Osteocyte (in vitro differentiated cells): ENCODE data around the gene PHACTR2. TPM values are rescaled to one million over a fixed set of nuclear protein-coding genes. Genes with fewer than 3 reads are reported as not detected.

Source experiments
- DNase-seq: peaks from one replicate; pipeline ENCODE4 v3.0.0; 2021; ENCODE audit warnings: mixed read lengths; ENCODE audit not compliant: unreplicated experiment; ENCODE audit errors: extremely low spot score
- H3K27ac Mint-ChIP-seq: one replicate; pipeline ENCODE4 v1.8.0; 2021; ENCODE audit warnings: mild to moderate bottlenecking, mixed read lengths; ENCODE audit not compliant: unreplicated experiment
- H3K27me3 Mint-ChIP-seq: one replicate; pipeline ENCODE4 v1.8.0; 2021; ENCODE audit warnings: mixed read lengths; ENCODE audit not compliant: unreplicated experiment
- H3K36me3 Mint-ChIP-seq: one replicate; pipeline ENCODE4 v1.8.0; 2021; ENCODE audit warnings: mixed read lengths; ENCODE audit not compliant: unreplicated experiment
- H3K4me1 Mint-ChIP-seq: one replicate; pipeline ENCODE4 v1.8.0; 2021; ENCODE audit warnings: mixed read lengths; ENCODE audit not compliant: unreplicated experiment
- H3K4me3 Mint-ChIP-seq: one replicate; pipeline ENCODE4 v1.8.0; 2021; ENCODE audit warnings: mild to moderate bottlenecking, moderate library complexity, mixed read lengths; ENCODE audit not compliant: unreplicated experiment
- H3K9me3 Mint-ChIP-seq: one replicate; pipeline ENCODE4 v1.8.0; 2021; ENCODE audit warnings: mixed read lengths; ENCODE audit not compliant: unreplicated experiment
- total RNA-seq: library from RNA; stranded (reverse); gene quantifications from 2 replicates; pipeline ENCODE4 v1.2.1, GENCODE V29; 2021
- TF ChIP-seq, protein P1 (sequence below): fragments of 200-600 bp; sonication (generic); IDR thresholded peaks from 2 replicates; pipeline ENCODE4 v1.5.0; 2021; ENCODE audit warnings: antibody characterized with exemption, mild to moderate bottlenecking, moderate library complexity

PHACTR2 gene
- total RNA-seq, 1 donor from 2014 or later = 312 TPM

DNA sequence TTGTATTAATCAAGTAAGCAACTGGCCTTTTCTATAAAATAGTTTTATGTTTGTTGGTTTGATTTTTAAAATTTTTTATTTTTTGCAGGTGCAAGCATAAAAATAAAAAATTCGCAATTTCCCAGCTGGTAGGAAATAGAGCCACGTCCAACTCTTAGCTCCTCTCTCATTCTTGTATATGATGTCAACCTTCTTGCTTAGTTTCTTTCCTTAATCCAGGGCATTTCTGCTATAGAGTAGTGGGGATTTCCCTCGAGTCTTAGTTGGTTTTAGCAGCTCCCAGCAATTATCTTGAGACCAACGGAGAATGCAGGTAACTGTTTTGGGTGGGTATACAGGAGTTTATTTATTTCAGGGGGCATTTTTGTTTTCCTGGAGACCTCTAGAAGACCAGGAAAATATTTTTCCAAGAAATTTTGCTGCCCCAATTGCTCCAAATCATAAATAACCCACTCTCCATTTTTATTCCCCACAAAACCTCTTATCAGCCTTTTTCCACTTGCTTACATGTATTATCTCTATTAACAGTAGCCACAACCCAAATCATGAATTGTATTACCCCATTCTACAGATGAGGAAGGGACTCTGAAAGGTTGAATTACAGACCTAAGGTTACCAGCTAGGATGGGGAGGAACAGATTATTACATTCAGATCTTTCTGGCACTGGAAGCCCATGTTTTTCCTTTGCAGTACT, 18.4 kb downstream of the PHACTR2 start:
- TF ChIP-seq, protein P1, sequence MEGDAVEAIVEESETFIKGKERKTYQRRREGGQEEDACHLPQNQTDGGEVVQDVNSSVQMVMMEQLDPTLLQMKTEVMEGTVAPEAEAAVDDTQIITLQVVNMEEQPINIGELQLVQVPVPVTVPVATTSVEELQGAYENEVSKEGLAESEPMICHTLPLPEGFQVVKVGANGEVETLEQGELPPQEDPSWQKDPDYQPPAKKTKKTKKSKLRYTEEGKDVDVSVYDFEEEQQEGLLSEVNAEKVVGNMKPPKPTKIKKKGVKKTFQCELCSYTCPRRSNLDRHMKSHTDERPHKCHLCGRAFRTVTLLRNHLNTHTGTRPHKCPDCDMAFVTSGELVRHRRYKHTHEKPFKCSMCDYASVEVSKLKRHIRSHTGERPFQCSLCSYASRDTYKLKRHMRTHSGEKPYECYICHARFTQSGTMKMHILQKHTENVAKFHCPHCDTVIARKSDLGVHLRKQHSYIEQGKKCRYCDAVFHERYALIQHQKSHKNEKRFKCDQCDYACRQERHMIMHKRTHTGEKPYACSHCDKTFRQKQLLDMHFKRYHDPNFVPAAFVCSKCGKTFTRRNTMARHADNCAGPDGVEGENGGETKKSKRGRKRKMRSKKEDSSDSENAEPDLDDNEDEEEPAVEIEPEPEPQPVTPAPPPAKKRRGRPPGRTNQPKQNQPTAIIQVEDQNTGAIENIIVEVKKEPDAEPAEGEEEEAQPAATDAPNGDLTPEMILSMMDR = no peak
- Mint-ChIP-seq H3K27me3 (no peaks in the 10 kb centered on the region), H3K27ac (peak overlapping the region; percentile 82), H3K4me1 (peaks cover 93% of the 10 kb centered on the region), H3K36me3 (peaks cover 17% of the 10 kb centered on the region), H3K9me3 (peaks cover 7% of the 10 kb centered on the region), H3K4me3 (no peak overlapping the region)
- DNase-seq = no peak

- H3K4me3 Mint-ChIP-seq = no peak overlapping the region
- no peaks in the 10 kb centered on the region for H3K27me3 Mint-ChIP-seq
- peaks cover 7% of the 10 kb centered on the region for H3K9me3 Mint-ChIP-seq
- H3K27ac Mint-ChIP-seq = peak overlapping the region; percentile 82
- peaks cover 93% of the 10 kb centered on the region for H3K4me1 Mint-ChIP-seq
- no peak for DNase-seq
- H3K36me3 Mint-ChIP-seq = peaks cover 17% of the 10 kb centered on the region
- TF ChIP-seq, protein P1 = no peak
These were observed 18.9 kb downstream of the PHACTR2 start for GRCh38 chr6:143696664-143697000.

- H3K9me3 Mint-ChIP-seq = peaks cover 7% of the 10 kb centered on the region
- DNase-seq = no peak
- H3K4me1 Mint-ChIP-seq = peaks cover 93% of the 10 kb centered on the region
- H3K36me3 Mint-ChIP-seq = peaks cover 17% of the 10 kb centered on the region
- H3K27me3 Mint-ChIP-seq = no peaks in the 10 kb centered on the region
- H3K4me3 Mint-ChIP-seq = peak overlapping the region; percentile 29
- peak overlapping the region; percentile 82 for H3K27ac Mint-ChIP-seq
- TF ChIP-seq, protein P1 = no peak
These were observed 19.5 kb downstream of the PHACTR2 start for GRCh38 chr6:143697076-143697800.

GRCh38 chr6:143698329-143698728, 20.6 kb downstream of the PHACTR2 start:
- H3K27ac Mint-ChIP-seq = peak overlapping the region; percentile 95
- peaks cover 7% of the 10 kb centered on the region for H3K9me3 Mint-ChIP-seq
- TF ChIP-seq, protein P1 = no peak
- no peak overlapping the region for H3K4me3 Mint-ChIP-seq
- H3K27me3 Mint-ChIP-seq = no peaks in the 10 kb centered on the region
- peaks cover 94% of the 10 kb centered on the region for H3K4me1 Mint-ChIP-seq
- no peak for DNase-seq
- H3K36me3 Mint-ChIP-seq = peaks cover 17% of the 10 kb centered on the region

- H3K4me3 Mint-ChIP-seq = peak overlapping the region; percentile 53
- H3K27ac Mint-ChIP-seq = peak overlapping the region; percentile 95
- peaks cover 17% of the 10 kb centered on the region for H3K36me3 Mint-ChIP-seq
- no peaks in the 10 kb centered on the region for H3K27me3 Mint-ChIP-seq
- H3K9me3 Mint-ChIP-seq = peaks cover 7% of the 10 kb centered on the region
- H3K4me1 Mint-ChIP-seq = peaks cover 94% of the 10 kb centered on the region
- no peak for DNase-seq
- TF ChIP-seq, protein P1 = no peak
These were observed 21.1 kb downstream of the PHACTR2 start for GRCh38 chr6:143698759-143699429.
